Measurements from ENCODE around the gene FAM114A1. TPM values are rescaled to one million over a fixed set of nuclear protein-coding genes. Genes with fewer than 3 reads are reported as not detected.

FAM114A1 gene
- total RNA-seq, 2 donors from 2014 or later: 76.3 to 88.3 TPM

GRCh38 chr4:38891051-38891983 is 23.7 kb downstream of the FAM114A1 start:
- no peak for TF ChIP-seq CTCF (IDR thresholded peaks at IDR 0.05)
- Histone ChIP-seq H3K36me3 (no peaks in the 10 kb centered on the region), H3K4me3 (no peak overlapping the region), H3K27ac (peak overlapping the region; percentile 52), H3K27me3 (no peaks in the 10 kb centered on the region), H3K4me1 (peaks cover 7% of the 10 kb centered on the region), H3K9ac (ENCODE audit: low read depth in 2 of 2, low read length in 2 of 2) (no peak overlapping the region), H3K9me3 (no peaks in the 10 kb centered on the region)
- DNase-seq: no peak
- intact Hi-C loops (cut with DNase I): no loop called here

GRCh38 chr4:38894322-38894982 is 26.8 kb downstream of the FAM114A1 start:
- peaks cover 7% of the 10 kb centered on the region for H3K4me1 ChIP-seq
- no peak for TF ChIP-seq CTCF (IDR thresholded peaks at IDR 0.05)
- no peaks in the 10 kb centered on the region for H3K27me3 ChIP-seq
- no peak overlapping the region for H3K27ac ChIP-seq
- H3K36me3 ChIP-seq: no peaks in the 10 kb centered on the region
- H3K9me3 ChIP-seq: no peaks in the 10 kb centered on the region
- H3K9ac ChIP-seq (ENCODE audit: low read depth in 2 of 2, low read length in 2 of 2): no peak overlapping the region
- intact Hi-C loops (cut with DNase I): no loop called here
- DNase-seq: no peak
- H3K4me3 ChIP-seq: no peak overlapping the region

- H3K4me1 ChIP-seq: peaks cover 3% of the 10 kb centered on the region
- no peak overlapping the region for H3K9ac ChIP-seq (ENCODE audit: low read depth in 2 of 2, low read length in 2 of 2)
- no peak for TF ChIP-seq CTCF (IDR thresholded peaks at IDR 0.05)
- intact Hi-C loops (cut with DNase I): no loop called here
- no peaks in the 10 kb centered on the region for H3K27me3 ChIP-seq
- no peak for DNase-seq
- H3K4me3 ChIP-seq: no peak overlapping the region
- no peak overlapping the region for H3K27ac ChIP-seq
- no peaks in the 10 kb centered on the region for H3K9me3 ChIP-seq
- no peaks in the 10 kb centered on the region for H3K36me3 ChIP-seq
Observed at GRCh38 chr4:38896940-38897339, 29.3 kb downstream of the FAM114A1 start.

GRCh38 chr4:38898245-38898644 is 30.6 kb downstream of the FAM114A1 start:
- Histone ChIP-seq H3K9me3 (no peaks in the 10 kb centered on the region), H3K27ac (no peak overlapping the region), H3K9ac (ENCODE audit: low read depth in 2 of 2, low read length in 2 of 2) (no peak overlapping the region), H3K4me1 (peaks cover 5% of the 10 kb centered on the region), H3K36me3 (no peaks in the 10 kb centered on the region), H3K4me3 (no peak overlapping the region), H3K27me3 (no peaks in the 10 kb centered on the region)
- no peak for TF ChIP-seq CTCF (IDR thresholded peaks at IDR 0.05)
- intact Hi-C loops (cut with DNase I): no loop called here
- no peak for DNase-seq

- no peak for TF ChIP-seq CTCF (IDR thresholded peaks at IDR 0.05)
- no peaks in the 10 kb centered on the region for H3K9me3 ChIP-seq
- H3K36me3 ChIP-seq: no peaks in the 10 kb centered on the region
- no peak overlapping the region for H3K27ac ChIP-seq
- no peak overlapping the region for H3K9ac ChIP-seq (ENCODE audit: low read depth in 2 of 2, low read length in 2 of 2)
- H3K4me3 ChIP-seq: no peak overlapping the region
- intact Hi-C loops (cut with DNase I): loop anchor here (5.0 kb wide), 1 partner anchor 235 kb away; no protein-coding TSS in a partner anchor
- no peaks in the 10 kb centered on the region for H3K27me3 ChIP-seq
- H3K4me1 ChIP-seq: peaks cover 8% of the 10 kb centered on the region
- no peak for DNase-seq
Observed at GRCh38 chr4:38902221-38902620, 34.6 kb downstream of the FAM114A1 start.

All from colonic mucosa (tissue), 4 donors.